Lower leg skin (tissue), 3 donors: ENCODE data around the gene ASH1L.

Experiments
- POLR2A ChIP-seq, 2 donors: fragments of 450-650 bp; IDR thresholded peaks; one replicate each; pipeline ENCODE4 v1.6.1; 2016 to 2017; ENCODE audit warnings: antibody characterized with exemption in 2 of 2, mild to moderate bottlenecking in 1 of 2, moderate library complexity in 1 of 2
- TF ChIP-seq, protein P1 (sequence below), 3 donors: fragments of 450-650 bp; IDR thresholded peaks; one replicate each; pipeline ENCODE4 v1.5.1; 2016; ENCODE audit warnings: antibody characterized with exemption in 3 of 3, mild to moderate bottlenecking in 3 of 3, moderate library complexity in 2 of 3

GRCh38 chr1:155379180-155379579, 183.4 kb downstream of the ASH1L start:
- TF ChIP-seq, protein P1, sequence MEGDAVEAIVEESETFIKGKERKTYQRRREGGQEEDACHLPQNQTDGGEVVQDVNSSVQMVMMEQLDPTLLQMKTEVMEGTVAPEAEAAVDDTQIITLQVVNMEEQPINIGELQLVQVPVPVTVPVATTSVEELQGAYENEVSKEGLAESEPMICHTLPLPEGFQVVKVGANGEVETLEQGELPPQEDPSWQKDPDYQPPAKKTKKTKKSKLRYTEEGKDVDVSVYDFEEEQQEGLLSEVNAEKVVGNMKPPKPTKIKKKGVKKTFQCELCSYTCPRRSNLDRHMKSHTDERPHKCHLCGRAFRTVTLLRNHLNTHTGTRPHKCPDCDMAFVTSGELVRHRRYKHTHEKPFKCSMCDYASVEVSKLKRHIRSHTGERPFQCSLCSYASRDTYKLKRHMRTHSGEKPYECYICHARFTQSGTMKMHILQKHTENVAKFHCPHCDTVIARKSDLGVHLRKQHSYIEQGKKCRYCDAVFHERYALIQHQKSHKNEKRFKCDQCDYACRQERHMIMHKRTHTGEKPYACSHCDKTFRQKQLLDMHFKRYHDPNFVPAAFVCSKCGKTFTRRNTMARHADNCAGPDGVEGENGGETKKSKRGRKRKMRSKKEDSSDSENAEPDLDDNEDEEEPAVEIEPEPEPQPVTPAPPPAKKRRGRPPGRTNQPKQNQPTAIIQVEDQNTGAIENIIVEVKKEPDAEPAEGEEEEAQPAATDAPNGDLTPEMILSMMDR (IDR thresholded peaks at IDR 0.05): no peak
- TF ChIP-seq POLR2A (IDR thresholded peaks at IDR 0.05): no peak
